ENCODE data around the gene UBL7.

UBL7 gene

DNA sequence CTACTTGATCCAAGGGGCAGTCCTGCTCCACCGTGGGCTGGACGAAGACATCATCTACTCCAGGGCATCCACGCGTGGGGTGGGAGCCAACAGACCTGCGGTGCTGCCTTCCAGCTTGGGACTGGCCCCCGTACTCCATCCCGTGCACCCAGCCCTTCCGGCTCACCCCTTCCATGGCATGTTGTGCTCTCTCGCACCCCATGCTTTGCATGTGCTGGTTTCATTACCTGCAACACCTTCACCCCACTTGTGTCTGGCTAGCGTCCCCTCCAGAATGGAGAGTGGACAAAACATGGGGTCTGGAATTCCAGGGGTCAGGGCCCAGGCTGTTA lies 57.4 kb downstream of the UBL7 start:
- DNase-seq: no peak

DNA sequence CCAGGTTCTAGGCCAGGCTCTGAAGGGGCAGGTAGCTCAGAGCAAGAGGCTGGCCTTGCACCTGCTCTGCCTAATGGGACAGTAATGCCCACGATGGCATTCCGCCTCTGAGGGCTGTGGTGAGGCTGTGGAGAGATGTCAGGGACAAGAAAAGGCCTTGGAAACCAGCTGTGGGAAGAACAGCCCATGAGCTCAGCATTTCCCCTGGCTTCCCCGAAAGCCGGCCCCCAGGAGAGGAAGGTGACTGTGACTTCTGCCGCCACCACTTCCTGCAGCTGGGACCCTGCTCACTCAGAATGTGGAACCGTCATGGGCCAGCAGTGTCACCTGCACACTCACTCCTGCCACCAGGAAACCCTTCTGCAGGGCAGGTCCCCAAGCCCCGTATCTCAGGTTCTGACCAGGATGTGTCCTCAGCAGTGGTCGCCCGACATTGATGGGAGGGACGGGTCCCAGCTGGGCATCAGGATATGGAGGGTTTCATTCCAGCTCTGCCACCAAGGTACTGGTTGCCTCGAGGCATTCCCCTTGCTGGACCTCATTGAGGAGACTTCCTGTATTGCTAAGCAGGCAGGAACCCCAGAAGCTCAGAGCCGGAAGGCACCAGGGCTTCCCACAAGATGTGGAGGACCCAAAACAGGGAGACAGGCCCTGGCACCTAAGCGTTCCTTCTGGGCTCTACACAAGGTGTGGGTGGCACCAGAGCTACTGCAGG lies 57.9 kb downstream of the UBL7 start:
- DNase-seq: no peak

- DNase-seq: no peak
Measured at GRCh38 chr15:74402337-74402841, 58.6 kb downstream of the UBL7 start.

GRCh38 chr15:74400915-74401757 lies 59.8 kb downstream of the UBL7 start:
- no peak for DNase-seq

DNA sequence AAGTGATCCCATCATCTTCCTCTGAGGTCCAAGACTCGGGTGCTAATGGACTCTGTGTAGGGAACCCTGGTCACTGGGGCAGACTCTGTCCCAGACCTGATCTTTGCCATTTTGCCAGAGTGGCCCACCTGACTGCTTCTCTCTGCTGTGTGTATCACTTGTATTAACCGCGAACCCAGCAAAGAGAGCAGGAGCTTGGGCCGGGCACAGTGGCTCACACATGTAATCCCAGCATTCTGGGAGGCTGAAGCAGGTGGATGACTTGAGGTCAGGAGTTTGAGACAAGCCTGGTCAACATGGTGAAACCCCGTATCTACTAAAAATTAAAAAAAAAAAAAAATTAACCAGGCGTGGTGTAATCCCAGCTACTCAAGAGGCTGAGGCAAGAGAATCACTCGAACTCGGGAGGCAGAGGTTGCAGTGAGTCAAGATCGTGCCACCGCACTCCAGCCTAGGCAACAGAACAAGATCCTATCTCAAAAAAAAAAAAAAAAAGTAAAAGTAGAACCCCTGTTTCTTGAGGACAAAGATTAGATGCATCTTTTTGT lies 60.6 kb downstream of the UBL7 start:
- DNase-seq: no peak

DNA sequence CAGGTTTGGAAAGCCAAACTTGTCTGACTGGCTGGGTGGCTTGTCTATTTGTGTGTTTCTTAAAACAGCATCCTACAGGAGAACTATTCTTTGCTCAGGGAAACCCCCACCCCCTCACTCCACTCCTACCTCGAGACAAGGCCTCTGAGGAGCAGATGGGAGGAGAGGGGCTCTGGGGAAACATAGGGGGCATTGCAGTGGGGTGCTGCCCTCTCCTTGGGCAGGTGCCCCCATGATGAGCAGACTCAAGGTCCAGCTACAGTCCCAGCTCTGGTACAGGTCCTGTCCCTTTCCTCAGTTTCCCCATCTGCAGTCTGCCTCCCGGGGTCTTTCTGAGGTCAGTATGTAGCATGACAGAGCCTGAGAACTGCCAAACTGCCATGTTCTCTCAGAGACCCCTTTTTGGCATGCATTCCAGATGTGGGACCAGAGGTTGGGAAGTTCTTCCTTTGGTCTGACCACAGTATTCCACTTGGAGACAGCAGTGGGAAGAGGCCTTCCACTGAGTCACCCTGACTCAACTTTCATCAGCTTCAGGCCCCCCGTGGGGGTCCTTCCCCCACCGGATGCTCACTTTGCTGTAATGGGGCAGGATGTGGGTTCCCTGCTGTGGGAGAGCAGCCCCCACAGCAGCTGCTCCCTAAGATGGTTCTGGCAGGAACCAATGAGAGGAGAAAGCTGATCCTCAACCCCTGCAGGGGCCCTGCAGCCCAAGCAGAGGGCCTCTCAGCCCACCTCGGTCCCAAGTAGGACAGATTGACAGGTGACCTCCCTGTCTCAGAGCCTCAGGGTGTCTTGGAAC lies 61.2 kb downstream of the UBL7 start:
- DNase-seq: no peak

GRCh38 chr15:74399100-74399499 lies 61.9 kb downstream of the UBL7 start:
- DNase-seq: no peak

- DNase-seq: no peak
Measured at GRCh38 chr15:74398183-74398582, 62.8 kb downstream of the UBL7 start.

DNA sequence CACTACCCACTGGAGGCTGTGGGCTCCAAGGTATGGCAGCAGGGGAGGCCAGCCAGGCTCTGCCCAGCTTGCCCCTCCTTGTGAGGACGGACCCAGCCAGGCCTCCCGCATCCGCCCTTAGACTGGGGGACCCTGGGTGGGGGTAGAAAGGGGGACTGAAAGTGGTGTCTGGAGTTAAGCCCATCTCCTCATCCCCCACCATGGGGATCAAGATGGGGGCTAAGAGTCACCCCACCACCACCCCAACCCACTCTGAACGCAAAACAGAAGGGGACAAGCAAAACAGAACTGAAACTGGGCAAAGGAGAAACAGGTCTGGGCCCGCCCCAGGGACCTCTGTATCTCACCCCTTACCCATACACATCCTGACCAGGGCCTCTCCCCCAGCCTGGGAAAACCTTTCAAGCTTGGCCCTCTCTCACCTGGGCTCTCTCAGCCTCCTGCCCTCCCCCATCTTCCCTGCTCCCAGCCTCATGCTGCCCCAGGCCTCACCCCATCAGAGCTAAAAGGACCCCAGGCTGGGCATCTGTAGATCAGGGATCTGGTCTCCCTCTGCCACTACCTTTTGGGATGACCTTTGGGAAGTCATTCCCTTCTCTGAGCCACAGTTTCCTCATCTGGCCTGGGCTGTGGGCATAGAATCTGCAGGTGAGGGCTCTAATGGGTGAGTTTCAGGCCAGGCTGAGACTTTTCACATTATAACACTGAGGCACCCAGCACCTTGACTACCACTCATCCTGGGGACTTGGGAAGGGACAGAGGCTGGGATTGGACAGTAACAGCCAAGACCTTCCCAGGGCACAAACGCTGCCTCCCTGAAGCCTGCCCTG lies 63.5 kb downstream of the UBL7 start:
- DNase-seq: no peak

DNA sequence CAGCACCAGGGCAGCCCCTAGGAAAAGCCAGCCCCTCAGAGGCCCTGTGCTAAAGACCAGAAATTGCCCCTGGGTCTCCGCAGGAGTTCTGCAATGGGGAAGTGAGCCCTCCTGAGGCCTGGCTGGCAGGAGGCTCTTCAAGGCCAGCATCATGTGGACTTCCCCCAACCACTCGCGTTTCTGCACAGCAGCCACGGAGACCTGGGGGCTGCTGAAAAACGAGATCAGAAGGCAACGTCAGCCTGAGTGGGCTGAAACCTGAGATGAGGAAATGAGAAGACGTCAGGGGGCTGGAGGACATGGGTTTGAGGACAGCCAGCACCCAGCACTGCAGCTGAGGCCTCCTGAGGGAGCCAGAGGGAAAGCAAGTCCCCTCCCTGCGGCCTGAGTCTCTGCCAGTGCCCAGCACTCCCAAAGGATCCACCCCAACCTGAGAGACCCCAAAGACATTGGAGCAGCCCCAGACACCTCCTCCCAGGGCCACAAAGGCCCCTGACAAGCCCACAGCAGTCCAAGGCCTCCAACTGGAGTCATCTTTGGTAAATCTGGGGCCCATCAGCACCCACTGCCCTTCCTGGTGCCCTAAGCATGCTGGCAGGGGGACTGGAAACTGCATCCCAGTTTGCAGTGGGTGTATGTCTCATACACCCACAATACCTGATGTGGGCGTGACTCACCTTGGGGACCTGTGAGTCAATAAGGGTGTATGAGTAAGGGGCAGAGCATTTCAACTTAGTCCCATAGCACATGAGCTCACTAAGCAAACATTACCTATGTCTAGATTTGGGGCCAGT lies 64.3 kb downstream of the UBL7 start:
- DNase-seq: no peak

- no peak for DNase-seq
Measured at GRCh38 chr15:74396146-74396438, 64.9 kb downstream of the UBL7 start.
